Mammary epithelial cell (primary cell): Measurements from ENCODE around the gene UQCC5.

Experiments
- CTCF ChIP-seq, 2 donors: IDR thresholded peaks in 1 of 2; conservative IDR thresholded peaks in 1 of 2; 2 replicates each; pipeline ENCODE4 v1.5.1; 2011 to 2012; ENCODE audit warnings: inconsistent platforms in 2 of 2, low read length in 2 of 2, mild to moderate bottlenecking in 2 of 2, control low read depth in 1 of 2, low read depth in 1 of 2; ENCODE audit not compliant: insufficient read depth in 1 of 2; ENCODE audit errors: extremely low read depth in 1 of 2
- EZH2 ChIP-seq: IDR thresholded peaks from 2 replicates; pipeline ENCODE4 v1.6.1; 2012; ENCODE audit warnings: low read length, inconsistent platforms, borderline replicate concordance

GRCh38 chr3:52515192-52515591, 21.2 kb upstream of the UQCC5 start:
- TF ChIP-seq CTCF (conservative IDR thresholded peaks at IDR 0.05 in 1 of 2, IDR thresholded peaks at IDR 0.05 in 1 of 2; ENCODE audit: extremely low read depth in 1 of 2, insufficient read depth in 1 of 2, low read depth in 1 of 2, low read length in 2 of 2) (no peak), EZH2 (no peak)
